Non-pigmented ciliary epithelial cell (primary cell): ENCODE measurements around the gene TMEM178A.

Experiments used
- DNase-seq: peaks from one replicate; pipeline ENCODE4 v3.0.0-alpha.2; 2010; ENCODE audit warnings: low read depth

TMEM178A gene

DNA sequence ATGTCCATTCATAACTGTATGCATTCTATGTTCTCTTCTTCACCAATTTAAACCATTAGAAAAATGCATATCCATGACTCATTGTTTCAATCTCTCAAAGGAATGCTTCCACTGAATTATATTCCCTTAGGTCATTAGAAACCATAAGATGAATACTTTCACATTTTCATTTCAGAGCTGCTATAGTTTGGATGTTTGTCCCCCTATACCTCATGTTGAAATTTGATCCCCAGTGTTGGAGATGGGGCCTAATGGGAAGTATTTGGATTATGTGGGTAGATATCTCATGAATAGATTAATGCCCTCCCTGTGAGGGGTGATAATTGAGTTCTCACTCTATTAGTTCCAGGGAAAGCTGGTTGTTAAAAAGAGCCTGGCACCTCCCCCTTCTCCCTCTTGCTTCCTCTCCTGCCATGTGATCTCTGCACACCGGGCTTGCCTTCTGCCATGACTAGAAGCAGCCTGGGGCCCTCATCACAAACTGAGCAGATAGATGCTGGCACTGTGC, 77.6 kb downstream of the TMEM178A start:
- no peak for DNase-seq

DNA sequence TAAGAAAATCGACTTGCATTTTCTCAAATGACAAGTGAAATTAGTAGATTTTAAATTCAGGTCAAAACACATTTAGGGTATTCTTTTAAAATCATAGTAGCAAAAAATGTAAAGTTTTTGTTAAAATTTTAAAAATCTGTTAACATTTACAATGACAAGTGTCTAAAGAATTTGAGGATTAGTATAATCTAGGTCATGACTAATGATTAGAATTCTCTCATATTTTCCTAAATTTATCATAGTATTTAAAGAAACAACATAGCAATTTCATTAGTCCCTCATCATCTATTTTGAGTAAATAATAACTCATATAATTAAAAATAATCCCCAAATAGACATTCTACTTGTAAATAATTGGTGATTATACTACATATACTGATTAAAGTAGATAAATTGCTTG, 89.7 kb downstream of the TMEM178A start:
- DNase-seq, result no peak

DNA sequence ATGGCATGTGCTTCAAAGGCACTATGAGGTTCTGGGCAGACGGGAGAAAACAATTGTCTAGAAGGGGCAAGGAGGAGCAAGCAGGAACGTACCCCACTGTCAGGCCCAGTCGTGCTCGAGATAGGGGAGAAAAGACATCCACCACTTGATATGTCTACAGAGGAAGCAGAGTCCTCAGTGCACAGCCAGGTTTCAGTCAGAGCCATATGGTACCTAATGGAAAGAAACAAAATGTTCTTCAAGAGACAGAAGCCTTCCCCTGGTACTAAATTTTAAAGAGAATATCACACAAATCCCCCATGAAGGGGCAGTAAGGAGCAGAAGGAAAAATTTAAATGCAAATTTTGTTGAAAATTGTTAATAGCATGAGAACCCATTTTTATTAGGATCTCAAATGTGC, 91.4 kb downstream of the TMEM178A start:
- DNase-seq, result no peak

DNA sequence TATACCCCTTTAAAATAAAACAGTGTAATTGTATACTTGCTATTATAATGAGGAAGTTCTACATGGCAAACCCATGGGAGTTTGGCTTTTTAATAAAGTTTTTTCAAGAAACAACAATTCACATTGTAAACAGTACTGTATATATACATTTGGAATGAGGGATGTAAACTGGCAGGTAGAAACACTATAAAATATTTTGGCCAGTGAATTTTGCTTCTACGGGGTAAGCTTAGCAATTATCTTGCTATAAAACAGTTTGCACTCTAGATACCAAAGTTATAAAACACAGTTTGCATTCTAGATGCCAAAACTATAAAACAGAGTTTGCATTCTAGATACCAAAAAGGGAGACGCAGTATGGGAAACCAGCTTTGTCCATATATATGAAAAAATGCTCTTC, 96.7 kb downstream of the TMEM178A start:
- DNase-seq, result no peak
